Activated CD4-positive, alpha-beta T cell treated with anti-CD3 and anti-CD28 coated beads, Interleukin-2, Interleukin-4, amounts not matched to agents 100 ng/mL and 50 ng/mL, durations not matched to agents 16 hours and 8 hours (primary cell): ENCODE measurements around the gene KCNIP3.
"Not testable (repeated sequence)": the region's sequence is repeated elsewhere in the genome, so short reads cannot be mapped to it uniquely, and the experiment has no call there.

ENCODE experiments used
- DNase-seq: peaks from one replicate; pipeline ENCODE4 v3.0.0-alpha.2; 2020; ENCODE audit warnings: low spot score

KCNIP3 gene

GRCh38 chr2:95296880-95297487 lies at the start of gene KCNIP3:
Gene KCNIP3, plus strand, starts transcription at chr2:95297347. Its CDS starts 92 bp downstream, at chr2:95297439.
- no peak for DNase-seq

- no peak for DNase-seq
Measured at GRCh38 chr2:95258271-95258670, 38.9 kb upstream of the KCNIP3 start.

- DNase-seq = no peak
Measured at GRCh38 chr2:95260028-95261023, 36.8 kb upstream of the KCNIP3 start.

- no peak for DNase-seq
Measured at GRCh38 chr2:95261602-95262001, 35.5 kb upstream of the KCNIP3 start.

- DNase-seq = no peak
Measured at GRCh38 chr2:95262896-95263542, 34.1 kb upstream of the KCNIP3 start.

- no peak for DNase-seq
Measured at GRCh38 chr2:95264624-95265023, 32.5 kb upstream of the KCNIP3 start.

- DNase-seq = no peak
Measured at GRCh38 chr2:95265182-95265581, 32.0 kb upstream of the KCNIP3 start.

GRCh38 chr2:95266781-95267430 lies 30.2 kb upstream of the KCNIP3 start:
- DNase-seq = no peak

- DNase-seq = no peak
Measured at GRCh38 chr2:95267458-95268210, 29.5 kb upstream of the KCNIP3 start.

- no peak for DNase-seq
Measured at GRCh38 chr2:95268211-95269035, 28.7 kb upstream of the KCNIP3 start.

GRCh38 chr2:95269036-95269680 lies 28.0 kb upstream of the KCNIP3 start:
- no peak for DNase-seq

- not testable (repeated sequence) for DNase-seq
Measured at GRCh38 chr2:95269745-95270144, 27.4 kb upstream of the KCNIP3 start.

- DNase-seq = no peak
Measured at GRCh38 chr2:95270541-95271081, 26.5 kb upstream of the KCNIP3 start.

GRCh38 chr2:95271381-95271971 lies 25.7 kb upstream of the KCNIP3 start:
- no peak for DNase-seq

GRCh38 chr2:95272299-95272751 lies 24.8 kb upstream of the KCNIP3 start:
- DNase-seq = no peak

- no peak for DNase-seq
Measured at GRCh38 chr2:95272781-95273180, 24.4 kb upstream of the KCNIP3 start.

- DNase-seq = no peak
Measured at GRCh38 chr2:95273566-95274290, 23.4 kb upstream of the KCNIP3 start.
